CD14-positive monocyte (primary cell): ENCODE results near the gene NMUR2. TPM values are rescaled to one million over a fixed set of nuclear protein-coding genes. Genes with fewer than 3 reads are reported as not detected.

ENCODE experiments used
- DNase-seq, 3 donors: peaks; one replicate each; pipeline ENCODE4 v3.0.0-alpha.2; 2011 to 2022
- H2AFZ ChIP-seq: 2 replicates; pipeline ENCODE4 v1.6.0; 2012; ENCODE audit warnings: mild to moderate bottlenecking, low read depth, low read length, inconsistent platforms; ENCODE audit not compliant: insufficient read depth, poor library complexity, severe bottlenecking
- H3K27ac ChIP-seq, 2 donors: 1 replicate in 1 of 2; 2 replicates in 1 of 2; pipeline ENCODE4 v1.5.1; 2012 to 2013; ENCODE audit warnings: low read length in 2 of 2, control low read depth in 1 of 2, inconsistent platforms in 1 of 2, low read depth in 1 of 2, mild to moderate bottlenecking in 1 of 2
- H3K27me3 ChIP-seq, 2 donors: one replicate each; pipeline versions ENCODE4 v1.6.0 to v1.6.1; 2011 to 2013; ENCODE audit warnings: low read length in 2 of 2; ENCODE audit not compliant: control insufficient read depth in 2 of 2, insufficient read depth in 2 of 2
- H3K36me3 ChIP-seq, 2 donors: replicated peaks in 1 of 2; 1 replicate in 1 of 2; 2 replicates in 1 of 2; pipeline versions ENCODE4 v1.5.1 to v1.6.1; 2012 to 2013; ENCODE audit warnings: low read length in 2 of 2, control low read depth in 1 of 2, inconsistent platforms in 1 of 2, mild to moderate bottlenecking in 1 of 2; ENCODE audit not compliant: insufficient read depth in 2 of 2, control insufficient read depth in 1 of 2
- H3K4me1 ChIP-seq, 2 donors: 1 replicate in 1 of 2; 2 replicates in 1 of 2; pipeline versions ENCODE4 v1.5.1 to v1.6.1; 2012 to 2013; ENCODE audit warnings: low read length in 2 of 2, control low read depth in 1 of 2, inconsistent platforms in 1 of 2, mild to moderate bottlenecking in 1 of 2, moderate library complexity in 1 of 2; ENCODE audit not compliant: insufficient read depth in 2 of 2, control insufficient read depth in 1 of 2
- H3K4me2 ChIP-seq: replicated peaks from 2 replicates; pipeline ENCODE3; 2012; ENCODE audit warnings: low read length, moderate library complexity, mild to moderate bottlenecking; ENCODE audit not compliant: poor library complexity, severe bottlenecking; ENCODE audit errors: extremely low read depth
- H3K4me3 ChIP-seq, 3 experiments: fragments of 200-600 bp in 1 of 3; sonication (generic) in 1 of 3; replicated peaks in 1 of 3; 1 replicate in 2 of 3; 2 replicates in 1 of 3; pipeline ENCODE4 v1.5.1; 2011 to 2013; ENCODE audit warnings: low read length in 3 of 3, mild to moderate bottlenecking in 3 of 3, control low read depth in 2 of 3, low read depth in 2 of 3, inconsistent platforms in 1 of 3, moderate library complexity in 1 of 3
- H3K79me2 ChIP-seq: 2 replicates; pipeline ENCODE4 v1.6.0; 2012; ENCODE audit warnings: mild to moderate bottlenecking, control low read depth, inconsistent platforms, low read length, moderate library complexity; ENCODE audit not compliant: insufficient read depth
- H3K9ac ChIP-seq: 2 replicates; pipeline ENCODE4 v1.6.0; 2017; ENCODE audit warnings: low read length, mild to moderate bottlenecking; ENCODE audit not compliant: insufficient read depth, poor library complexity, severe bottlenecking
- H3K9me3 ChIP-seq, 2 donors: replicated peaks in 1 of 2; 1 replicate in 1 of 2; 2 replicates in 1 of 2; pipeline versions ENCODE4 v1.5.1 to v1.6.1; 2012 to 2013; ENCODE audit warnings: low read length in 2 of 2, control low read depth in 1 of 2; ENCODE audit not compliant: control insufficient read depth in 1 of 2, insufficient read depth in 1 of 2
- H4K20me1 ChIP-seq: 2 replicates; pipeline ENCODE4 v1.6.0; 2012; ENCODE audit warnings: mild to moderate bottlenecking, low read length, control low read depth, moderate library complexity; ENCODE audit not compliant: insufficient read depth
- H3K27ac Mint-ChIP-seq, 7 donors: one replicate each; pipeline ENCODE4 v1.8.0; 2020; ENCODE audit warnings: mild to moderate bottlenecking in 7 of 7, mixed read lengths in 7 of 7, moderate library complexity in 6 of 7, inconsistent platforms in 2 of 7
- H3K27me3 Mint-ChIP-seq, 3 donors: one replicate each; pipeline ENCODE4 v1.8.0; 2021 to 2022; ENCODE audit warnings: low read depth in 3 of 3, mild to moderate bottlenecking in 3 of 3, mixed read lengths in 3 of 3, moderate library complexity in 3 of 3, inconsistent platforms in 1 of 3
- H3K36me3 Mint-ChIP-seq, 2 donors: one replicate each; pipeline ENCODE4 v1.8.0; 2020; ENCODE audit warnings: mixed read lengths in 2 of 2, inconsistent platforms in 1 of 2, mild to moderate bottlenecking in 1 of 2
- H3K4me1 Mint-ChIP-seq: one replicate; pipeline ENCODE4 v1.8.0; 2020; ENCODE audit warnings: mild to moderate bottlenecking, mixed read lengths
- H3K4me3 Mint-ChIP-seq, 2 donors: one replicate each; pipeline ENCODE4 v1.8.0; 2020; ENCODE audit warnings: mild to moderate bottlenecking in 2 of 2, mixed read lengths in 2 of 2, moderate library complexity in 1 of 2
- H3K9me3 Mint-ChIP-seq, 7 donors: one replicate each; pipeline ENCODE4 v1.8.0; 2020 to 2022; ENCODE audit warnings: mixed read lengths in 7 of 7, mild to moderate bottlenecking in 6 of 7, moderate library complexity in 6 of 7, inconsistent platforms in 2 of 7
- CTCF ChIP-seq: fragments of 200-600 bp; IDR thresholded peaks from one replicate; pipeline ENCODE4 v1.8.0; 2022; ENCODE audit warnings: antibody characterized with exemption, mild to moderate bottlenecking
- WGBS: methylation state at CpG from one replicate; pipeline ENCODE4 v1.1.5; 2013; ENCODE audit warnings: missing lambda C conversion rate; ENCODE audit not compliant: insufficient coverage; 5-methylcytosine and 5-hydroxymethylcytosine counted together
- intact Hi-C, 2 donors: fragments of 100-400 bp; cut with micrococcal nuclease; formaldehyde crosslinking; loops; one replicate each; pipeline versions ENCODE4 v1.15.0 to v1.15.1; 2023
- polyA plus RNA-seq, 3 donors: library from polyadenylated mRNA; depleted of rRNA in 1 of 3; unstranded in 2 of 3; stranded (reverse) in 1 of 3; fragments of 300-500 nt in 2 of 3; fragments of >200 nt in 1 of 3; fragmentation: Illumina TruSeq in 2 of 3; gene quantifications; 1 replicate in 2 of 3; 2 replicates in 1 of 3; pipeline ENCODE4 v1.2.3, GENCODE V29; 2012 to 2021

The NMUR2 gene
- polyA plus RNA-seq, 3 donors = not detected

GRCh38 chr5:152367554-152367953 lies 37.5 kb downstream of the NMUR2 start:
- Histone ChIP-seq H3K4me1 (no peaks in the 10 kb centered on the region), H4K20me1 (no peaks in the 10 kb centered on the region), H2AFZ (no peak overlapping the region), H3K9me3 (no peaks in the 10 kb centered on the region), H3K36me3 (no peaks in the 10 kb centered on the region), H3K79me2 (no peaks in the 10 kb centered on the region), H3K4me2 (no peak overlapping the region), H3K27me3 (no peaks in the 10 kb centered on the region), H3K4me3 (no peak overlapping the region), H3K9ac (no peak overlapping the region), H3K27ac (no peak overlapping the region)
- no peak for TF ChIP-seq CTCF
- DNase-seq = no peak
- Mint-ChIP-seq H3K27me3 (no peaks in the 10 kb centered on the region), H3K9me3 (peaks cover 0 to 3% (median 2%) of the 10 kb centered on the region in 7 donors), H3K27ac (no peak overlapping the region), H3K4me3 (no peak overlapping the region), H3K36me3 (no peaks in the 10 kb centered on the region), H3K4me1 (no peaks in the 10 kb centered on the region)
- no CpG with 5 or more reads among the region's 3 CpGs for WGBS
- intact Hi-C loops = no loop called here

GRCh38 chr5:152366716-152367115 lies 38.4 kb downstream of the NMUR2 start:
- H2AFZ ChIP-seq = no peak overlapping the region
- no peaks in the 10 kb centered on the region for H3K9me3 ChIP-seq
- H3K27ac ChIP-seq = no peak overlapping the region
- no peaks in the 10 kb centered on the region for H4K20me1 ChIP-seq
- no peaks in the 10 kb centered on the region for H3K27me3 ChIP-seq
- H3K9me3 Mint-ChIP-seq = peaks cover 0 to 3% (median 2%) of the 10 kb centered on the region in 7 donors
- no peak for TF ChIP-seq CTCF
- DNase-seq = no peak
- no peaks in the 10 kb centered on the region for H3K4me1 Mint-ChIP-seq
- H3K36me3 ChIP-seq = no peaks in the 10 kb centered on the region
- no peaks in the 10 kb centered on the region for H3K4me1 ChIP-seq
- WGBS = no CpG with 5 or more reads among the region's 1 CpG
- H3K4me3 ChIP-seq = no peak overlapping the region
- no peak overlapping the region for H3K27ac Mint-ChIP-seq
- no peaks in the 10 kb centered on the region for H3K36me3 Mint-ChIP-seq
- H3K79me2 ChIP-seq = no peaks in the 10 kb centered on the region
- no peak overlapping the region for H3K9ac ChIP-seq
- intact Hi-C loops = no loop called here
- H3K4me3 Mint-ChIP-seq = no peak overlapping the region
- H3K27me3 Mint-ChIP-seq = peaks cover 0 to under 1% (median 0%) of the 10 kb centered on the region in 3 donors
- H3K4me2 ChIP-seq = no peak overlapping the region
